Fibroblast of the aortic adventitia (primary cell): ENCODE results near the gene YIPF3. TPM values are rescaled to one million over a fixed set of nuclear protein-coding genes. Genes with fewer than 3 reads are reported as not detected.

Experiments used
- DNase-seq: peaks from one replicate; pipeline ENCODE4 v3.0.0-alpha.2; 2010; ENCODE audit warnings: low read depth
- H3K4me3 ChIP-seq: 2 replicates; pipeline ENCODE4 v1.5.1; 2011; ENCODE audit warnings: low read depth, mild to moderate bottlenecking, control low read depth, low read length, moderate library complexity
- total RNA-seq: library from RNA; depleted of rRNA; stranded (reverse); fragments of >200 nt; gene quantifications from 2 replicates; pipeline ENCODE4 v1.2.3, GENCODE V29; 2012; ENCODE audit warnings: low replicate concordance
- TF ChIP-seq, protein P1 (sequence below): IDR thresholded peaks from 2 replicates; pipeline ENCODE4 v1.5.1; 2011; ENCODE audit warnings: mild to moderate bottlenecking, low read length, control low read depth, inconsistent platforms; ENCODE audit not compliant: insufficient read depth

Gene YIPF3
- total RNA-seq, 1 donor: 94.4 TPM

DNA sequence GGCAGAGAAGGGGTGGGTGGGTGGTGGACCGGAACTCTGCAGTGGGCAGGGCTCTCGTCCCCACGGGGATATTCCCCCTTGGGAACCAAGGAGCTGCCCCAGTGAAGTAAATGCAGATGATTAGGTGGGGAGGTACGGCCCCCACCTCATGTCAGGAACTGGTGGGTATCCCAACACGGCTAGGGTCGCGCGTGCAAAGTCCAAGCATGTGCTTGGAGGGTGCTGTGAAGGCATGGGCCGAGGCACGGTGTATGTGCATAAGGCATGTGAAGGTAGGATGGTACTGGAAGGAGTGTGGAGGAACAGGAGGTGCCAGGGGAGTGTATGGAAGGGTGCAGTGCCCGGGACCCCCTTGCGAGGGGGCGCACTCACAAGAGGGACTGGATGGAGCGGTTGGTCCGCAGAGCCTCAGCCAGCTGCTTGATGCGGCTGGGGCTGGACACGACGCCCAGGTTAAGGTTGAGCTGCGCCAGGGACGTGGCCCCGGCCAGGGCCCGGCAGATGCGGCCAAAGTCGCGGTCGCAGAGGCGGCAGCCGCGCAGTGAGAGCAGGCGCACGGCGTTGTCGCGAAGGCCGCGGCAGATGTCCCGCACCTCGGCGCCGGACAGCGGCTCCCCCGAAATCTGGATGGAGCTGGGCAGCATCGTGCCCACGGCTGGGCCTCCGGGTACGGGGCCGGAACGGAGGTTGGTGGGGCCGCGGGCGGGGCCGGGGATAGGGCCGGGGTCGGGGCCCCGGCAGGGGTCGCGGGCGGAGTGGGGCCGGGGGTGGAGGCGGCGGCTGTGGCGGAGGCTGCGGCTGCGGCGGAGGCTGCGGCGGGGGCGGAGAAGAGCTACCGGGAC lies 7.4 kb downstream of the YIPF3 start:
- DNase-seq: no peak
- TF ChIP-seq, protein P1, sequence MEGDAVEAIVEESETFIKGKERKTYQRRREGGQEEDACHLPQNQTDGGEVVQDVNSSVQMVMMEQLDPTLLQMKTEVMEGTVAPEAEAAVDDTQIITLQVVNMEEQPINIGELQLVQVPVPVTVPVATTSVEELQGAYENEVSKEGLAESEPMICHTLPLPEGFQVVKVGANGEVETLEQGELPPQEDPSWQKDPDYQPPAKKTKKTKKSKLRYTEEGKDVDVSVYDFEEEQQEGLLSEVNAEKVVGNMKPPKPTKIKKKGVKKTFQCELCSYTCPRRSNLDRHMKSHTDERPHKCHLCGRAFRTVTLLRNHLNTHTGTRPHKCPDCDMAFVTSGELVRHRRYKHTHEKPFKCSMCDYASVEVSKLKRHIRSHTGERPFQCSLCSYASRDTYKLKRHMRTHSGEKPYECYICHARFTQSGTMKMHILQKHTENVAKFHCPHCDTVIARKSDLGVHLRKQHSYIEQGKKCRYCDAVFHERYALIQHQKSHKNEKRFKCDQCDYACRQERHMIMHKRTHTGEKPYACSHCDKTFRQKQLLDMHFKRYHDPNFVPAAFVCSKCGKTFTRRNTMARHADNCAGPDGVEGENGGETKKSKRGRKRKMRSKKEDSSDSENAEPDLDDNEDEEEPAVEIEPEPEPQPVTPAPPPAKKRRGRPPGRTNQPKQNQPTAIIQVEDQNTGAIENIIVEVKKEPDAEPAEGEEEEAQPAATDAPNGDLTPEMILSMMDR: no peak

DNA sequence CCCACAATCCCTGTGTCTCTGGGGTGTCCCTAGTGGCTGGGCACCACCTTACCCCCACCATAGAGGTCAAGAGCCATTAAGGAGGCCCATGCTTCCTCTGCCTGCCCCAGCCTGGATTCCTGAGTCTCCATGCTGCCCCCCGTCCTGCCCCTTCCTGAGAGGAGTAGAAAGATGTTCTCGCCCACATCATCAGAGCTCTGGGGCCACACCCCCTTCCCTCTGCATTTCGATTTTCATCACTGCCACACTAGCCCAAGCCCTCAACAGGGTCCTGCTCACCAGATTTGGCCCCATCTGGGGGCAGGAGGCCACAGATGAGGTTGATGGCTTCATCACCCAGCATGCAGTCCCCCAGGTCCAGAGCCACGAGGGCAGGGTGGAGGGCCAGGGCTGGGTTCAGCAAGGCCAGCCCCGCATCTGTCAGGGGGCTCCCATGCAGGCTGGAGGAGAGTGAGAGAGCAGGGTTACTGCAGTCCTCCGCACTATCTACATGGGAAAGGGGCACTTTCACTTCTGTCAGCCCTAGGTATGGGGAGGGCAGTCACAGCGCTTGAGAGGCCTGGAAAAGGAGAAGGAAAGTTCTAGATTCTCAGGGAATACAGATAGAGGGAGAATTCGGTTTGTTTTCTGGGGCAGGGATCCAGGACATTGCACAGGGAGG lies 8.1 kb downstream of the YIPF3 start:
- no peak overlapping the region for H3K4me3 ChIP-seq
- no peak for DNase-seq
- TF ChIP-seq, protein P1: no peak

More for the DNA sequence above, 7.4 kb downstream of the YIPF3 start:
- peak overlapping the region; percentile 67 for H3K4me3 ChIP-seq

DNA sequence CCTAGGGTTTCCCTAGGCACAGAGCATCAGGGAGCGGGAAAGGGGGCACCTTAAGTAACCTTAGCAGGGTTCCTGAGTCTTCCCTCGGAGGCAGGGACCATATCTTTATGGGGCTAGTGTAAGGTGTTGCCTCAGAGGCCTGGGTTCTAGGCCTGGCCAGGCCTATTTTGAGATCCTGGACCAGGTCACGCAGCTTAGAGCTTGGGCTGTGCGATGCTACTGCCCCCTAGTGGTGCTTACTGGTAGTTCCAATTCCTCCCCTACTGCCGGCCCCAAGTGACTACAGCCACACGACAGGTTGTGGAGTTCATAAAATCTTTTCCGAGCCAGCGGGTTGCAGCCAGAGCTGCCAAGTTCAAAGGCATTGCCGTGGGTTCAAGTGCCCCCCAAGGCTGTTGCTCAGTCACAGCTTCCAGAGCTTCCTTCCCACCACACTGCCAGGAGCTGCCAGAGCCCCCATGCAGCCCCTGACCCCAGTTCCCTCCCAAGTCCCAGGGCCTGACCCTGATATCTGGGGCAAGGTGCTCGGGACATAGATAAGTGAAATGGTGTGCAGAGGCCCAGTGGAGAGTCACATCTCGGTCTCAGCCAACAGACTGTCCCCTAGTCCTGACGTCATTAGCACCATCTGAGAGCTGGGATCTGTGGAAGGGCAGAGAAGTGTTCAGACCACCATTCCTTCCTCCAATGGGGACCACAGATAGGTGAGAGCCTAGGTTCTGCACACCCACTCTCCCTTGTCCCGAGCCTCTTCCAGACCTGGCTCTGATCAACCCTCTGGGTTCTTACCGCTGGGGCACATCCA lies 9.9 kb downstream of the YIPF3 start:
- H3K4me3 ChIP-seq: no peak overlapping the region
- TF ChIP-seq, protein P1: peak; percentile 93
- DNase-seq: peak; percentile 88

DNA sequence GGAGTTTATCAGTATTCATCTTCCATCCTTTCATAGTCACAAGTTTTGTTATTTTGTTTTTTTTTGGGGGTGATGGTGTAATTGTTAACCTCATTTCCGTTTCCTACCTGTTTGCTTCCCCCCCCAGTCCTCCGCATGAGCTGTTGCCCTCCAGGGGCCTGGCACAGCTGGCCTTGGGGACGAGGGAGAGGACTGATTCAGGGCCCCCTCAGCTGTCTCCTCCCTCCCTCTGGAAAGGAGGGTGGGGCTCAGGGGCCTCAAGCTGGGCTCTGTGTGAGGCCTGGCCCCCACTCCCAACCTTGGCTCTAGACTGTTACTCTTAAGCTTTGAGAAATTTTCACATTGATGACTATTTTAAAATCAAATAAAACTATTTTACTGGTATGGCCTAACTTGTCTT lies 10.6 kb downstream of the YIPF3 start:
- no peak overlapping the region for H3K4me3 ChIP-seq
- TF ChIP-seq, protein P1: no peak
- no peak for DNase-seq

DNA sequence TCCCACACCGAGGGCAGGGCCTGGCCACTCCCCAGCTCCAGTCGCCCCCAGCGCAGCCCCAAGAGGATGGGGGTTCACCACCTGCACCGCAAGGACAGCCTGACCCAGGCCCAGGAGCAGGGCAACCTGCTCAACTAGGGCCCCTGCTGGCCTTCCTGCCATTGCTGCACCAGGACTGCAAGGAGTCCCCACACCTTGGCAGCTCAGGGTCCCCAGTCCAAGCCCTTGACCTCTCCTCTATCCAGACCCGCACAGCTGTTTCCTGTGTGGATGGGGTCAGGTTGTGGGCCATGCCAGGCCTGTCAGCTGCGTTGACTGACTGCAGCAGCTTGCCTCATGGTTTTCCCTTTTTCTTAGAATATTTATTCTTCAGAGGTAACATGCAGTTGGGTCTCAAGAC lies 11.0 kb downstream of the YIPF3 start:
- no peak for DNase-seq
- H3K4me3 ChIP-seq: no peak overlapping the region
- TF ChIP-seq, protein P1: no peak

DNA sequence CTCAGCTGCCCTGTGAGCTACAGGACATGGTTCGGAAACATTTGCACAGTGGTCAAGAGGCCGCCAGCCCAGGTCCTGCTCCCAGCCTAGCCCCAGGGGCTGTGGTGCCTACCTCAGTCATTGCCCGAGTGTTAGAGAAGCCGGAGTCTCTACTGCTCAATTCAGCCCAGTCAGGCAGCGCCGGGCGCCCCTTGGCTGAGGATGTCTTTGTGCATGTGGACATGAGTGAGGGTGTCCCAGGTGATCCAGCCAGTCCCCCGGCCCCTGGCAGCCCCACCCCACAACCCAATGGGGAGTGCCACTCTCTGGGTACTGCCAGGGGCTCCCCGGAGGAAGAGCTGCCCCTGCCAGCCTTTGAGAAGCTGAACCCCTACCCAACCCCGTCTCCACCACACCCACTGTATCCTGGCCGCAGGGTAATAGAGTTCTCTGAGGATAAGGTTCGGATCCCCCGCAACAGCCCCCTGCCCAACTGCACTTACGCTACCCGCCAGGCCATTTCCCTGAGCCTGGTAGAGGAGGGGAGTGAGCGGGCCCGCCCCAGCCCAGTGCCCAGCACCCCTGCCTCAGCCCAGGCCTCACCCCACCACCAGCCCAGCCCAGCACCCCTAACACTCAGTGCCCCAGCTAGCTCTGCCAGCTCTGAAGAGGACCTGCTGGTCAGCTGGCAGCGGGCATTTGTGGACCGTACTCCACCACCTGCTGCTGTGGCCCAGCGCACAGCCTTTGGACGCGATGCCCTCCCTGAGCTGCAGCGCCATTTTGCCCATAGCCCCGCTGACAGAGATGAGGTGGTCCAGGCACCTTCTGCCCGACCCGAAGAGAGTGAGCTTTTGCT lies 11.8 kb downstream of the YIPF3 start:
- H3K4me3 ChIP-seq: no peak overlapping the region
- DNase-seq: no peak
- TF ChIP-seq, protein P1: no peak
